HepG2 (cell line): ENCODE data around the gene ANKS1B. TPM values are rescaled to one million over a fixed set of nuclear protein-coding genes. Genes with fewer than 3 reads are reported as not detected.

Experiments
- GPN1 ChIP-seq: sonication (generic); formaldehyde crosslinking; IDR thresholded peaks from 2 replicates; pipeline ENCODE4 v1.5.1; 2020; ENCODE audit warnings: missing genetic modification reagents, borderline replicate concordance
- IKZF1 ChIP-seq: fragments of 450-650 bp; IDR thresholded peaks from 2 replicates; pipeline ENCODE4 v1.7.1; 2016
- RFX1 ChIP-seq: fragments of 450-650 bp; IDR thresholded peaks from 2 replicates; pipeline ENCODE4 v1.6.1; 2017
- XRCC5 ChIP-seq: fragments of 200-400 bp; formaldehyde crosslinking; optimal IDR thresholded peaks from 2 replicates; pipeline ENCODE3; 2017; ENCODE audit warnings: mild to moderate bottlenecking, low read length
- polyA plus RNA-seq, 8 experiments: library from polyadenylated mRNA; depleted of rRNA in 3 of 8; stranded (reverse) in 7 of 8; unstranded in 1 of 8; fragments of >200 nt; fragmentation: Illumina TruSeq in 4 of 8; extraction: Trizol in 4 of 8; gene quantifications; 2 replicates each; pipeline versions ENCODE4 v1.2.1 to v1.2.3, GENCODE V29; 2011 to 2016; ENCODE audit warnings: low read depth in 4 of 8, missing spikeins in 1 of 8, mixed read lengths in 1 of 8; ENCODE audit not compliant: insufficient read depth in 1 of 8
- total RNA-seq, 5 experiments: library from RNA; depleted of rRNA; stranded (reverse); fragments of >200 nt; fragmentation: Illumina TruSeq; extraction: Trizol; gene quantifications; 2 replicates each; pipeline ENCODE4 v1.2.3, GENCODE V29; 2016; ENCODE audit warnings: low read depth in 1 of 5
- TF ChIP-seq, protein P1 (sequence below): sonication (generic); formaldehyde crosslinking; IDR thresholded peaks from 2 replicates; pipeline ENCODE4 v1.5.0; 2020; ENCODE audit warnings: mild to moderate bottlenecking, missing genetic modification reagents, borderline replicate concordance
- TF ChIP-seq, protein P2 (sequence below): sonication (generic); formaldehyde crosslinking; IDR thresholded peaks from 2 replicates; pipeline ENCODE4 v1.8.1; 2023; ENCODE audit warnings: missing genetic modification reagents, inconsistent platforms, borderline replicate concordance

ANKS1B gene
- total and polyA plus RNA-seq, 2 of the 13 experiments (the other 11 are each of a cell fraction or from before 2014, with no cell fraction given): 0.15 TPM; not detected in 1

DNA sequence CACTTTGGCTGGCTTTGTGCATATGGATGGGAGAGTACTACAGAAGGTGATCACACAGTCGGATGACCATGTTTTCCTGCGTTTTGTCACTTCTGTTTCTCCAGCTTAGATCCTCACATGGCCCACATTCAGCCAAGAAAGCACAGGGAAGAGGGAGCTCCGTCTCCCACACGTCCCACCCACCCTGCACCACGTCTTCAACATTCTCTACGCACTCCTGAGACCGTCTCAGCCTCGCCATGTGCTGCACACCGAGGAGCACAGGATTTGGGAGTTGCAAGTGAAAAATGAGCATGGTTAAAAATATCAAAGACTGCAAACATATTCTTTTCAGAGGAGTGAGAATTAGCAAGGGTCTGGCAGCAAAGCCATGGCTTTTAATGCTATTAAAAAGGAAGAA is 1217.5 kb downstream of the ANKS1B start (continued):
- TF ChIP-seq, protein P1, sequence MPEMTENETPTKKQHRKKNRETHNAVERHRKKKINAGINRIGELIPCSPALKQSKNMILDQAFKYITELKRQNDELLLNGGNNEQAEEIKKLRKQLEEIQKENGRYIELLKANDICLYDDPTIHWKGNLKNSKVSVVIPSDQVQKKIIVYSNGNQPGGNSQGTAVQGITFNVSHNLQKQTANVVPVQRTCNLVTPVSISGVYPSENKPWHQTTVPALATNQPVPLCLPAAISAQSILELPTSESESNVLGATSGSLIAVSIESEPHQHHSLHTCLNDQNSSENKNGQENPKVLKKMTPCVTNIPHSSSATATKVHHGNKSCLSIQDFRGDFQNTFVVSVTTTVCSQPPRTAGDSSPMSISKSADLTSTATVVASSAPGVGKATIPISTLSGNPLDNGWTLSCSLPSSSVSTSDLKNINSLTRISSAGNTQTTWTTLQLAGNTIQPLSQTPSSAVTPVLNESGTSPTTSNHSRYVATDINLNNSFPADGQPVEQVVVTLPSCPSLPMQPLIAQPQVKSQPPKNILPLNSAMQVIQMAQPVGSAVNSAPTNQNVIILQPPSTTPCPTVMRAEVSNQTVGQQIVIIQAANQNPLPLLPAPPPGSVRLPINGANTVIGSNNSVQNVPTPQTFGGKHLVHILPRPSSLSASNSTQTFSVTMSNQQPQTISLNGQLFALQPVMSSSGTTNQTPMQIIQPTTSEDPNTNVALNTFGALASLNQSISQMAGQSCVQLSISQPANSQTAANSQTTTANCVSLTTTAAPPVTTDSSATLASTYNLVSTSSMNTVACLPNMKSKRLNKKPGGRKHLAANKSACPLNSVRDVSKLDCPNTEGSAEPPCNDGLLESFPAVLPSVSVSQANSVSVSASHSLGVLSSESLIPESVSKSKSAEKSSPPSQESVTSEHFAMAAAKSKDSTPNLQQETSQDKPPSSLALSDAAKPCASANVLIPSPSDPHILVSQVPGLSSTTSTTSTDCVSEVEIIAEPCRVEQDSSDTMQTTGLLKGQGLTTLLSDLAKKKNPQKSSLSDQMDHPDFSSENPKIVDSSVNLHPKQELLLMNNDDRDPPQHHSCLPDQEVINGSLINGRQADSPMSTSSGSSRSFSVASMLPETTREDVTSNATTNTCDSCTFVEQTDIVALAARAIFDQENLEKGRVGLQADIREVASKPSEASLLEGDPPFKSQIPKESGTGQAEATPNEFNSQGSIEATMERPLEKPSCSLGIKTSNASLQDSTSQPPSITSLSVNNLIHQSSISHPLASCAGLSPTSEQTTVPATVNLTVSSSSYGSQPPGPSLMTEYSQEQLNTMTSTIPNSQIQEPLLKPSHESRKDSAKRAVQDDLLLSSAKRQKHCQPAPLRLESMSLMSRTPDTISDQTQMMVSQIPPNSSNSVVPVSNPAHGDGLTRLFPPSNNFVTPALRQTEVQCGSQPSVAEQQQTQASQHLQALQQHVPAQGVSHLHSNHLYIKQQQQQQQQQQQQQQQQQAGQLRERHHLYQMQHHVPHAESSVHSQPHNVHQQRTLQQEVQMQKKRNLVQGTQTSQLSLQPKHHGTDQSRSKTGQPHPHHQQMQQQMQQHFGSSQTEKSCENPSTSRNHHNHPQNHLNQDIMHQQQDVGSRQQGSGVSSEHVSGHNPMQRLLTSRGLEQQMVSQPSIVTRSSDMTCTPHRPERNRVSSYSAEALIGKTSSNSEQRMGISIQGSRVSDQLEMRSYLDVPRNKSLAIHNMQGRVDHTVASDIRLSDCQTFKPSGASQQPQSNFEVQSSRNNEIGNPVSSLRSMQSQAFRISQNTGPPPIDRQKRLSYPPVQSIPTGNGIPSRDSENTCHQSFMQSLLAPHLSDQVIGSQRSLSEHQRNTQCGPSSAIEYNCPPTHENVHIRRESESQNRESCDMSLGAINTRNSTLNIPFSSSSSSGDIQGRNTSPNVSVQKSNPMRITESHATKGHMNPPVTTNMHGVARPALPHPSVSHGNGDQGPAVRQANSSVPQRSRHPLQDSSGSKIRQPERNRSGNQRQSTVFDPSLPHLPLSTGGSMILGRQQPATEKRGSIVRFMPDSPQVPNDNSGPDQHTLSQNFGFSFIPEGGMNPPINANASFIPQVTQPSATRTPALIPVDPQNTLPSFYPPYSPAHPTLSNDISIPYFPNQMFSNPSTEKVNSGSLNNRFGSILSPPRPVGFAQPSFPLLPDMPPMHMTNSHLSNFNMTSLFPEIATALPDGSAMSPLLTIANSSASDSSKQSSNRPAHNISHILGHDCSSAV (CRISPR knock-in tag): no peak
- no peak for TF ChIP-seq GPN1
- TF ChIP-seq IKZF1: no peak
- no peak for TF ChIP-seq XRCC5
- TF ChIP-seq, protein P2, sequence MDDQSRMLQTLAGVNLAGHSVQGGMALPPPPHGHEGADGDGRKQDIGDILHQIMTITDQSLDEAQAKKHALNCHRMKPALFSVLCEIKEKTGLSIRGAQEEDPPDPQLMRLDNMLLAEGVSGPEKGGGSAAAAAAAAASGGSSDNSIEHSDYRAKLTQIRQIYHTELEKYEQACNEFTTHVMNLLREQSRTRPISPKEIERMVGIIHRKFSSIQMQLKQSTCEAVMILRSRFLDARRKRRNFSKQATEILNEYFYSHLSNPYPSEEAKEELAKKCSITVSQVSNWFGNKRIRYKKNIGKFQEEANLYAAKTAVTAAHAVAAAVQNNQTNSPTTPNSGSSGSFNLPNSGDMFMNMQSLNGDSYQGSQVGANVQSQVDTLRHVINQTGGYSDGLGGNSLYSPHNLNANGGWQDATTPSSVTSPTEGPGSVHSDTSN: no peak
- TF ChIP-seq RFX1: no peak
